IgD-negative memory B cell (primary cell): ENCODE data around the gene ITIH5. TPM values are rescaled to one million over a fixed set of nuclear protein-coding genes. Genes with fewer than 3 reads are reported as not detected.
"Not testable (repeated sequence)": the region's sequence is repeated elsewhere in the genome, so short reads cannot be mapped to it uniquely, and the experiment has no call there.

Source experiments
- H3K27ac Mint-ChIP-seq, 3 donors: one replicate each; pipeline ENCODE4 v1.8.0; 2020 to 2022; ENCODE audit warnings: mild to moderate bottlenecking in 3 of 3, mixed read lengths in 3 of 3, moderate library complexity in 1 of 3
- H3K27me3 Mint-ChIP-seq: one replicate; pipeline ENCODE4 v1.8.0; 2021; ENCODE audit warnings: mixed read lengths
- H3K36me3 Mint-ChIP-seq: one replicate; pipeline ENCODE4 v1.8.0; 2020; ENCODE audit warnings: mild to moderate bottlenecking, mixed read lengths
- H3K4me1 Mint-ChIP-seq, 3 donors: one replicate each; pipeline ENCODE4 v1.8.0; 2020 to 2022; ENCODE audit warnings: mixed read lengths in 3 of 3, mild to moderate bottlenecking in 1 of 3
- H3K4me3 Mint-ChIP-seq, 4 donors: one replicate each; pipeline ENCODE4 v1.8.0; 2020 to 2022; ENCODE audit warnings: mild to moderate bottlenecking in 4 of 4, mixed read lengths in 4 of 4, moderate library complexity in 3 of 4
- H3K9me3 Mint-ChIP-seq, 3 donors: one replicate each; pipeline ENCODE4 v1.8.0; 2020 to 2021; ENCODE audit warnings: mixed read lengths in 3 of 3, mild to moderate bottlenecking in 1 of 3
- polyA plus RNA-seq: library from polyadenylated mRNA; unstranded; fragments of 300-500 nt; fragmentation: Illumina TruSeq; gene quantifications from one replicate; pipeline ENCODE4 v1.2.3, GENCODE V29; 2021

Gene ITIH5
- polyA plus RNA-seq = not detected

DNA sequence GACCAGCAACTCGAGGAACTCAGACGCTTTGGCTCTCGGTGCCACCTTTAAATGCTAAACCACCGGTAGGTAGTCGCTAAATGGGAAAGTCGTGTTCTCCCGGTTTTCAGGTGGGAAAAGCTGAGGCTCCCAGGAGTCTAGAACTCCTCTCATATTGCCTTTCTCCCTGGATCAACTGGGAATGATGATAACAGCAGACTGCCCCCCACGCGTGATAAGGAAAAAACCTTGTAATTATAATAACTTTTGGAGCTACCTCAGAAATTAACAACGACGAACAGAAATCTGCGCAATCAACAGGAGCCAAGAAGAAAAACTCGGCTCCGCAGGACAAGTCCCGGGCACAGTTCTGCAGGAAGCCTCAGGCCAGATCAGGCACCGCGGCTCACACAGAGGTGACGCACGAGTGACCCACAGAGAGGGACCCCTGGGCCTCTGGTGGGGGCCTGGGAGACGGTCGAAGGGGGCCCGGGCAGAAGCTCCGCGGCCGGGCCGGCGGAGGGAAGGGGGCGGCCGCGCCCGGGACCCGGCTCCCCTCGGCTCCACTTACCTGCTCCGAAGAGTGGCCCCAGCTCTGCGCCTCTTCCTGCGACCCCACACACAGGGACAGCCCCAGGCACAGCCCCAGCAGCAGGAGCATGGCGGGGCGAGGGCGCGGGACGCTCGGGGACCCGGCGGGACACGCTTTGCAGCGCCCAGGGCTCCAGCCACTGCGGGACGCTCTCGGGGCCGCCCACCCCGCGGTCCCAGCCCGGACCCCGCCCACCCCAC is at the start of gene ITIH5:
TSS of gene ITIH5 (minus strand) at position 714 of the 771 bp plus-strand sequence. CDS start at position 640, 74 bp downstream.
- Mint-ChIP-seq H3K9me3 (peaks cover 0 to 1% (median 0%) of the 10 kb centered on the region in 3 donors), H3K27me3 (peaks cover 41% of the 10 kb centered on the region), H3K4me3 (peak within 1 kb of the TSS; percentile 21 to 89 (median 68)), H3K36me3 (no peaks in the 10 kb centered on the region), H3K27ac (no peak within 1 kb of the TSS), H3K4me1 (peaks cover 11 to 23% (median 13%) of the 10 kb centered on the region in 3 donors)

DNA sequence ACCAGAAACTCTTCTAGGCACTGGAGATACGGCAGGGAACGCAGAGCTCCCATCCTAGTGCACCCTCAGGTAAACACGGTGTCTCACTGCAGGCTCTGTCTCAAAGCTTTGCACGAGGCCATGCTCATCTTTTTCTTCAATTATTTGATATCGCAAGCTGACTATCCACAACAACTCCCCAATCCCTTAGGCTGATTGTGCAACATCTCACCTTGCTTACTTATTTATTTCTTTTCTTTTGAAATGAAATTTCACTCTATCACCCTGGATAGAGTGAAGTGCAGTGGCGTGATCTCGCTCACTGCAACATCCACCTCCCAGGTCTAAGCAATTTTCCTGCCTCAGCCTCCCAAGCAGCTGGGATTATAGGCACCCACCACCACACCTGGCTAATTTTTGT is 48.7 kb upstream of the ITIH5 start:
- Mint-ChIP-seq H3K27ac (no peak overlapping the region), H3K36me3 (no peaks in the 10 kb centered on the region), H3K4me1 (no peaks in the 10 kb centered on the region), H3K9me3 (peaks cover 0 to 4% (median 3%) of the 10 kb centered on the region in 3 donors), H3K4me3 (no peak overlapping the region), H3K27me3 (peaks cover 7% of the 10 kb centered on the region)

DNA sequence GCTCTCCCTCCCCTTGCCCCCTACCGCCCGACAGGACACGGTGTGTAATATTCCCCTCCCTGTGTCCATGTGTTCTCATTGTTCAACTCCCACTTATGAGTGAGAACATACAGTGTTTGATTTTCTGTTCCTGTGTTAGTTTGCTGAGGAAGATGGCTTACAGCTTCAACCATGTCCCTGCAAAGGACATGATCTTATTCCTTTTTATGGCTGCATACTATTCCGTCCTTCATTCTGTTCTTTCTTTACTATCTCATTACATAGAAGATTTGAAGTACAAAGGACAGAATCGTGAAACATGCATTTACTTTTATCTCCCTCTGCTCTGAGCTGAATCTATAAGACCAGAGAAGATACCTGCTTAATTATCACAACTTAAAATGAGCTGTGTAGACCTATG is 44.3 kb upstream of the ITIH5 start:
- H3K4me3 Mint-ChIP-seq, H3K27me3 Mint-ChIP-seq, H3K4me1 Mint-ChIP-seq, H3K36me3 Mint-ChIP-seq, H3K27ac Mint-ChIP-seq, H3K9me3 Mint-ChIP-seq: not testable (repeated sequence)

DNA sequence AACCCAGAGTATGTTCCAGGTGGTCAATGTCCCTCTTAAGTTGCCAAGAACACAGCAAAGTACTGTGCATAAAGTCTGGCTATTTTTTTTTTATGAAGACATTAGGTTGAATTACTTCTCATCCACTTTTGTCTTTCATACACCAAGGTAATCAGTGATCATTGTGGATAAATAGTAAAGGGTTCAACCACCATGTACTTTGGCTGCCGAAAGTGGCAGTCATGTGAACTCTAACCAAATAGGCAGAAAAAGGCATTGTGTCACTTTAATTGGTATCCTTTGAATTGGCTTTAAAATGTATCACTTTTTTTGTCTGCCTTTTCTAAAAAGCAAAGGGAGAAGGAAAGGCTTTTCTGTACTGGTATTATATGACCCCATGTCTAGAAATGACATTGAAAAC is 43.7 kb upstream of the ITIH5 start:
- H3K27ac Mint-ChIP-seq = no peak overlapping the region
- peaks cover 0 to 4% (median 3%) of the 10 kb centered on the region in 3 donors for H3K9me3 Mint-ChIP-seq
- no peaks in the 10 kb centered on the region for H3K4me1 Mint-ChIP-seq
- no peaks in the 10 kb centered on the region for H3K36me3 Mint-ChIP-seq
- no peak overlapping the region for H3K4me3 Mint-ChIP-seq
- H3K27me3 Mint-ChIP-seq = peaks cover 10% of the 10 kb centered on the region

DNA sequence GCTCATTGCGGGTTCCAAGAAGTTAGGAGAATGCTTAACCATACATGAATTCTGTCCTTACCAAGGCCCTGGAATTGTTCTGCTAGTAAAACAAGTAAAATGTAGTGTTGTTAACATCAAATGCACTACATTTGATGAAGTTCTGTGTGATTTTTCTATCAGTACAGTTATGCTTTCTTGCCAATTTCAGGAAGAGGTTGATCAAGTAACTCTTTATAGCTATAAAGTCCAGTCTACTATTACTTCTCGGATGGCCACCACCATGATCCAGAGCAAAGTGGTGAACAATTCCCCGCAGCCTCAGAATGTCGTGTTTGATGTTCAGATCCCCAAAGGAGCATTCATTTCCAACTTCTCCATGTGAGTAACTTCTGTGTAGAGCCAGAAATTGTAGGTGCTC is 42.1 kb upstream of the ITIH5 start:
- Mint-ChIP-seq H3K9me3 (peaks cover 0 to 4% (median 4%) of the 10 kb centered on the region in 3 donors), H3K4me3 (no peak overlapping the region), H3K27me3 (peaks cover 8% of the 10 kb centered on the region), H3K36me3 (no peaks in the 10 kb centered on the region), H3K4me1 (no peaks in the 10 kb centered on the region), H3K27ac (no peak overlapping the region)

DNA sequence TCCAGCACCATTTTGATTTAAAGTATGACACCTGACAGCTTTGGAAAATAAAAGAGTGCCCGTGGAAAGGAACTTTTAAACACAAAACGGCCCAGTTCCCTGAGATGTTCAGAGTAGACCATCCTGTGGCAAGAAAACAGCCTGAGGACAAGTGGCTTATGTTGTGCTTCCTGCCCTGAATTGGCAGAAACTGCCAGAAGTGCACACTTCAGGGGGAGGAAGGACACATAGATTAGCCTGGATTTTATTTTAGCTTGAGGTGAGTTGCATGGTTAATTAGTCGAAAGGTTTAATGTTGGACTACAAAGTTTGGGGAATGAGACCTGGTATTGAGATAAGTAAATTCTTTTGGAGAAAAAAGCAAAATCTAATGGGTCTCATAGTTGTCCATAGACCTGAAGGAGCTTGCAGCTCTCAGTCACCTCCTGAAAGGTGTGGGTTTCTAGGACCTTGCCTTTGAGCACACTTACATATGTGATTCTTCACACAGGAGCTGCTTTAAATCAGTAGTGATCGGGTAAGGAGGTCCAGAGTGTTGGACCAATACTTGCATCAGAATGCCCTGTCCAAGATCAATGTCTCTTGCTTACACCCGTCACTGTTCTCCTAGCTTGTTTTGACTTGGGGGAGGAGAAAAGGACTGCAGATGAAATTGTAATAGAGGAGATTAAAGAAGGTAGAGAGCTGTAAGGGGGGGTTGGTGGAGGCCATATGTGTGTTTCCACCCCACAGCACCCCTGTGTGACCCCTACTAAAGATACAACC is 41.3 kb upstream of the ITIH5 start:
- Mint-ChIP-seq H3K4me1 (no peaks in the 10 kb centered on the region), H3K27ac (no peak overlapping the region), H3K4me3 (no peak overlapping the region), H3K36me3 (no peaks in the 10 kb centered on the region), H3K27me3 (peaks cover 11% of the 10 kb centered on the region), H3K9me3 (peaks cover 0 to 4% (median 4%) of the 10 kb centered on the region in 3 donors)

DNA sequence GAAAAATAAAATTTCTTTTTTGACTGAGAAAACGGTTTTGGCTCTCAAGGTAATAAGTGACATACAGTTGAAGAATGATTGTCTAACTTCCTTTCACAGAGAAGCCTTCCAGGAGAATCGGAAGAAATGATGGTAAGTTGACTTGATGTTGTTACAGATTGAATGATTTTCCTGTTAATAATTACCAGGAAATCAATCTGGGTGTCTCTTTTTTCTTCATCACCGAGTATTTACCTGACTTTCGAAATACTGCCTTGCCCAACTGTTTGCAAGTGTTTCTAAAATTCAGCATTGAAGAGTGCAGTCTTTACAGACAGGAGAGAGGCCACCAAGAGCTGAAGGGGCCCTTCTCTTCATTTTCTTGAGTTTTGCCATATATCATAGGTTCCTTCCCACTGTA is 40.3 kb upstream of the ITIH5 start:
- no peak overlapping the region for H3K27ac Mint-ChIP-seq
- H3K4me3 Mint-ChIP-seq = no peak overlapping the region
- H3K9me3 Mint-ChIP-seq = peaks cover 0 to 4% (median 4%) of the 10 kb centered on the region in 3 donors
- no peaks in the 10 kb centered on the region for H3K4me1 Mint-ChIP-seq
- H3K27me3 Mint-ChIP-seq = peaks cover 11% of the 10 kb centered on the region
- H3K36me3 Mint-ChIP-seq = no peaks in the 10 kb centered on the region

DNA sequence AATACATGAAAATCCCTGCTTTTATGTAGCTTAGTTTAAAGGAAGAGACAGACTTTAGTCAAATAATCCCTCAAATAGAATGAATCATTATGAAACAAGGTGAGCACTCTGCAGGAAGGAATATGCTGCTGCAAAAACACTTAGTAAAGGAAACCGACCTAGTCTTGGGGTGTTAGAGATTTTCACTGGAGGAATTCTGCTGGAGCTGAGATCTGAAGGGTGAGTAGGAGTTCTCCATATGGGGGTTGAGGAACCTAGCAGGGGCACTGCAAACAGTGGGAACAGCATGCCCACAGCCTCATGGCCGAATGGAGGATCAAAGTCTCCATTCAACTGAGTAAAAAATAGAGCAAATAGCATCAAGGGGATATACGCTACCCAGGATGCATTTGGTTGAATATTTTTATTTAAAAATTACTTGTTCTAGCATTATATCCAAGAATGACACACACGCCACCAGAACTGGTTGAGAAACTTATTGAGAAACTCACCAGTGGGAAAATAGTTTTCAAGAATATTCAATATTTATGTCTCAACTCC is 39.8 kb upstream of the ITIH5 start:
- H3K27me3 Mint-ChIP-seq = peaks cover 11% of the 10 kb centered on the region
- peaks cover 0 to 4% (median 4%) of the 10 kb centered on the region in 3 donors for H3K9me3 Mint-ChIP-seq
- H3K4me1 Mint-ChIP-seq = no peaks in the 10 kb centered on the region
- no peak overlapping the region for H3K4me3 Mint-ChIP-seq
- H3K36me3 Mint-ChIP-seq = no peaks in the 10 kb centered on the region
- no peak overlapping the region for H3K27ac Mint-ChIP-seq

DNA sequence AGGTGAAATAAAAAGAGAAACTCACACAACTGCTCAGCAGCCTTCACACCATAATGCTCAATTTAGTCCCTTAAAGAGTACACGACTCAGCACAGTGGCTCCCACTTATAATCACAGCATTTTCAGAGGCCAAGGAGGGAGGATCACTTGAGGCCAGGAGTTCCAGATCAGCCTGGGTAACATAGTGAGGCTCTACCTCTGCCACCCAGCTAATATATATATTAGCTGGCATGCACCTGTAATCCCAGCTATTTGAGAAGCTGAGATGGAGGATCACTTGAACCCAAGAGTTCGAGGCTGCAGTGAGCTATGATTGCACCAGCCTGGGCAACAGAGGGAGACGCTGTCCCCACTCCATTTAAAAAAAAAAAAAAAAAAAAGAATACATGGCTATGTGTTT is 38.6 kb upstream of the ITIH5 start:
- Mint-ChIP-seq H3K9me3 (peaks cover 0 to 1% (median 0%) of the 10 kb centered on the region in 3 donors), H3K36me3 (no peaks in the 10 kb centered on the region), H3K27ac (no peak overlapping the region), H3K4me3 (no peak overlapping the region), H3K4me1 (no peaks in the 10 kb centered on the region), H3K27me3 (peaks cover 11% of the 10 kb centered on the region)

DNA sequence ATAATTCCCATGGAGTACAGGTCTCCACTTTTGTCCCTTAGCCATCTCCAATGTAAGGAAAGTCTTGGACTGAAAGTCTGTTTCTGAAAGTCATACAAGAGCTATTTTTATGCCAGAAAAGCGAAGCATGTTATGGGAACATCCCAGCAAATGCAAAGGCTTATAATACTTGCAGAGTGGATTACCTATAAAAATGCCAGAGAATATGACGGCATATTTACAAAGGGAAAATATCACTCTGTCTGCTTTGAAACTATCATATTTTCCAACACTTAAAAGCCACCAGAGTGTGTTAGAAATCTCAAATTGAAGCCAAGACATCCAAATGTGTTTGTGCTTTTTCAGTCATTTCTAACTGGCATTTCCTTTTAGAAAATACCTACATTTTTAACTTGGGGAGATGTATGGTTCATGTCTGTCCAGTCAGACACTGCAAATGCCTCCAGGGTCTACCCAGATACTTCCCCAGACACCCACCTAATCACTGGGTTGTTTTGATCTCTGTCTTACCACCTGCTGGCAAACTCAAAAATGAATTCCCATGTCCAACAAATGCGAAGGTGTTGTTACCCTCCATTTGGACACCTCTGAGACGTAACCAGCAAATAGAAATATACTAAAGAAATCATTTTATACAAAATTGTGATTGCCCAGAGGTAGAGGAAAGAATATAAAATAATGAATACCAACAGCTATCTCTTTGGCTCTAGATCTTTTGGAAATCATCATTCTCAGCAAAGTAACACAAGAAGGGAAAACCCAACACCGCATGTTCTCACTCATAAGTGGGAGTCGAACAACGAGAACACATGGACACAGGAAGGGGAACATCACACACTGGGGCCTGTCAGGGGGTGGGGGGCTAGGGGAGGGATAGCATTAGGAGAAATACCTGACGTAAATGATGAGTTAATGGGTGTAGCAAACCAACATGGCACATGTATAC is 37.6 kb upstream of the ITIH5 start:
- Mint-ChIP-seq H3K27ac (peak overlapping the region in 1 of 3 donors; percentile 8), H3K9me3 (peaks cover 0 to 1% (median 0%) of the 10 kb centered on the region in 3 donors), H3K4me1 (no peaks in the 10 kb centered on the region), H3K4me3 (no peak overlapping the region), H3K36me3 (no peaks in the 10 kb centered on the region), H3K27me3 (peaks cover 11% of the 10 kb centered on the region)

DNA sequence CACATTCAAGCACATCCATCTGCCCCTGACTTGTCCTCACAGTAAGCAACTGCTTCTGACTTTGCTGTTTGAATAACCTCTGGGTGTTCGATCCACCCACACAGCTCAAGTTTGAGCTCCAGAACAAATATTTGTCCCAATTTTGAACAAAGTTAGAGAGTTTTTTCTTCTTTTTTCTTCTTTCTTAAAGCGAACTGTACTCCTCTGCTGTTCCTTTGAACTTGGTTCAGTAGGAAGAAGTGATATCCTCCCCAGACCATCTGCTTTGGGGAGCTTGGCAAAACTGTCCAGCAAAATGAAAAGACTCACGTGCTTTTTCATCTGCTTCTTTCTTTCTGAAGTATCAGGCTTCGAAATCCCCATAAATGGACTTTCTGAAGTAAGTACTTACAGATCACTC is 36.4 kb upstream of the ITIH5 start, which contains the start of gene ITIH2:
TSS of gene ITIH2 (plus strand) at position 177 of the 400 bp plus-strand sequence. CDS start at position 296, 119 bp downstream.
- Mint-ChIP-seq H3K9me3 (peaks cover 0 to 1% (median 0%) of the 10 kb centered on the region in 3 donors), H3K4me1 (no peaks in the 10 kb centered on the region), H3K27ac (no peak within 1 kb of the TSS), H3K4me3 (no peak within 1 kb of the TSS), H3K36me3 (no peaks in the 10 kb centered on the region), H3K27me3 (peaks cover 13% of the 10 kb centered on the region)

DNA sequence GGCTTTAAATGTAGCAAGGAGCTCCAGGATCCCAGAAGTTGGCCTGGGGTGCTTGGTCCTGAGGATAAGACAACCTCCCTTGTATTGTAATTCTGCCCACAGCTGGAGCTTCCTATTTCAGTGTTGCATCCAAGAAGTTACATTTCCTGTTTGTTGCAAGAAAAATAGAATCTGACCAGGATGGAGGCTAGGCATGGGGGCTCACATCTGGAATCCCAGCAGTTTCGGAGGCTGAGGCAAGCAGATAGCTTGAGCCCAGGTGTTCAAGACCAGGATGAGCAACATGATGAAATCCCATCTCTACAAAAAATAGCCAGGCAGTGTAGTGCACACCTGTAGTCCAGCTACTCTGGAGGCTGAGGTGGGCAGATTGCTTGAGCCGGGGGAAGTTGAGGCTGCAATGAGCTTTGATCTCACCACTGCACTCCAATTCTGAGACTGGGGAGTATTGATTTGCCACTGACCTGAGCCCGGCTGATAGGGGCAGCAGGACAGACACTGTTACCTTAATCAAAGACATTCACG is 35.6 kb upstream of the ITIH5 start:
- Mint-ChIP-seq H3K4me1 (no peaks in the 10 kb centered on the region), H3K4me3 (no peak overlapping the region), H3K27ac (no peak overlapping the region), H3K9me3 (peaks cover 0 to 1% (median 0%) of the 10 kb centered on the region in 3 donors), H3K27me3 (peaks cover 13% of the 10 kb centered on the region), H3K36me3 (no peaks in the 10 kb centered on the region)

DNA sequence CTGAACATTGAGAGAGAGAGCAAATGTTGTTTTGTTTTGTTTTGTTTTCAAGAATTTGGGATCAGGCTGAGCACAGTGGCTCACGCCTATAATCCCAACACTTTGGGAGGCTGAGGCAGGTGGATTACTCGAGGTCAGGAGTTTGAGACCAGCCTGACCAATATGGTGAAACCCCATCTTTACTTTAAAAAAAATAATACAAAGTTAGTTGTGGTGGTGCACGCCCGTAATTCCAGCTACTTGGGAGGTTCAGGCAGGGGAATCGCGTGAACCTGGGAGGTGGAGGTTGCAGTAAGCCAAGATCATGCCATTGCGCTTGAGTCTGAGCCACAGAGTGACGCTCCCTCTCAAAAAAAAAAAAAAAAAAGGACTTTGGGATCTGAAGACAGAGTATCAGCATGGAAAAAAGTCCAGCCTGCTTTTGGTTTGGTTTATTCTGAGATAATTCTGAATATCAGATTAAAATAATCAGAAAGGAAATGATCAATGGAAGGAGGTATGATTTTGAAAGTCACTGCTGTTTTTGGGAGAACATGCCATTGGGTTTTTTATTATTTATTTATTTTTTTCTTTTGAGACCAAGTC is 34.5 kb upstream of the ITIH5 start:
- H3K4me1 Mint-ChIP-seq = no peaks in the 10 kb centered on the region
- no peak overlapping the region for H3K27ac Mint-ChIP-seq
- H3K4me3 Mint-ChIP-seq = no peak overlapping the region
- H3K9me3 Mint-ChIP-seq = peaks cover 0 to 1% (median 0%) of the 10 kb centered on the region in 3 donors
- no peaks in the 10 kb centered on the region for H3K36me3 Mint-ChIP-seq
- H3K27me3 Mint-ChIP-seq = peaks cover 11% of the 10 kb centered on the region

DNA sequence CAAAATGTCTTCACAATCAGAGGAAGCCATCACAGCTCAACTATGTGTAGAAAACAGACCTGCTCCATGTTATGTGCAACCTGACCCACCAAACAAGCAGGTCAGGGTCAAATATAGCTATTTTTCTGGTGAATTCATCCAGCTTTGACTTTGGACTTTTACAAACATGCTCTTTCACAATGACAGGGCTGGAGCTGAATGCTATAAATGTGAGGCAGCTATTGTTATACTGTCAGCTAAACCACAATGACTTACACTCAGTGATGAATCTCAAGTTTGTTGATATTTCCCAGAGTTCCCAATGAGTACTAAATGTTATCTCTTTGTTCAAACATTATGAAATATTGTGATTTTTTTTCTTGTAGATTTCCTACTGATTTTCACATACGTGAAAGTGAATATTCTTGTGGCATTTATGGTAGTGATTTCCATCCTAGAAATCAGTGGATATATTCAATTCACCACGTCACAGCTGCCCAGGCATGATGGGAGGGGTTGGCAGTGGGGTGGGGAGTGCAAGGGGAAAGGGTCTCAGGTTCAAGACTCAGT is 33.9 kb upstream of the ITIH5 start:
- Mint-ChIP-seq H3K4me3 (no peak overlapping the region), H3K27me3 (peaks cover 8% of the 10 kb centered on the region), H3K9me3 (peaks cover 0 to 1% (median 0%) of the 10 kb centered on the region in 3 donors), H3K4me1 (no peaks in the 10 kb centered on the region), H3K27ac (no peak overlapping the region), H3K36me3 (no peaks in the 10 kb centered on the region)
